Ovary (tissue), 9 donors: ENCODE measurements around the gene ECEL1. TPM values are rescaled to one million over a fixed set of nuclear protein-coding genes. Genes with fewer than 3 reads are reported as not detected.

Source experiments
- DNase-seq, 5 donors: peaks; one replicate each; pipeline ENCODE4 v3.0.0-alpha.2; 2019 to 2020
- H3K27ac ChIP-seq, 2 donors: fragments of 200-600 bp; one replicate each; pipeline versions ENCODE4 v1.5.1 to v1.8.0; 2019 to 2022
- H3K27me3 ChIP-seq: fragments of 200-600 bp; one replicate; pipeline ENCODE4 v1.8.0; 2022
- H3K36me3 ChIP-seq: fragments of 200-600 bp; sonication (generic); one replicate; pipeline ENCODE4 v1.5.1; 2019
- H3K4me1 ChIP-seq: one replicate; pipeline ENCODE4 v1.8.1; 2013; ENCODE audit warnings: mild to moderate bottlenecking, moderate library complexity; ENCODE audit not compliant: insufficient read depth
- H3K4me3 ChIP-seq: fragments of 200-600 bp; sonication (generic); one replicate; pipeline ENCODE4 v1.5.1; 2017
- H3K9me3 ChIP-seq, 2 donors: fragments of 200-600 bp in 1 of 2; sonication (generic) in 1 of 2; one replicate each; pipeline versions ENCODE4 v1.5.1 to v1.8.1; 2013 to 2019; ENCODE audit warnings: mild to moderate bottlenecking in 1 of 2, moderate library complexity in 1 of 2
- CTCF ChIP-seq, 3 donors: fragments of 450-650 bp in 2 of 3; fragments of 200-600 bp in 1 of 3; IDR thresholded peaks; one replicate each; pipeline versions ENCODE4 v1.5.1 to v1.8.0; 2016 to 2022; ENCODE audit warnings: antibody characterized with exemption in 3 of 3, mild to moderate bottlenecking in 1 of 3
- EP300 ChIP-seq: sonication (generic); formaldehyde crosslinking; IDR thresholded peaks from one replicate; pipeline ENCODE4 v1.6.1; 2017; ENCODE audit warnings: antibody characterized with exemption
- POLR2A ChIP-seq: fragments of 450-650 bp; IDR thresholded peaks from one replicate; pipeline ENCODE4 v1.6.1; 2017; ENCODE audit warnings: antibody characterized with exemption, mild to moderate bottlenecking, moderate library complexity
- WGBS, 3 donors: extraction: QIAGEN DNeasy Blood & Tissue Kit in 1 of 3; methylation state at CpG; one replicate each; pipeline versions ENCODE4 v1.1.5 to v1.1.7; 2013 to 2017; 5-methylcytosine and 5-hydroxymethylcytosine counted together
- intact Hi-C, 4 donors: fragments of 100-400 bp; cut with DNase I; formaldehyde crosslinking; loops; one replicate each; pipeline versions ENCODE4 v1.11.0 to v1.15.1; 2022 to 2023
- polyA plus RNA-seq, 2 donors: library from polyadenylated mRNA; stranded (reverse); fragments of 200-250 nt in 1 of 2; fragments of 350-450 nt in 1 of 2; fragmentation: Illumina TruSeq in 1 of 2; extraction: RNeasy Lipid Tissue Mini Kit (QIAGEN cat#74804) in 1 of 2; gene quantifications; one replicate each; pipeline ENCODE4 v1.2.3, GENCODE V29; 2013 to 2014
- total RNA-seq, 7 donors: library from RNA; depleted of rRNA in 2 of 7; stranded (reverse); fragments of >200 nt in 2 of 7; fragmentation: NEBNext Ultra II Directional in 3 of 7; extraction: Animal tissue kit (Norgen Biotek cat#: 25700) in 3 of 7; gene quantifications; one replicate each; pipeline versions ENCODE4 v1.1.0 to v1.2.4, GENCODE V29; 2016 to 2023
- donor health status: DM: no; HTN: no; CAD: no; lungs with moderate emphysema.
- donor health status: DM: no; HTN: no; CAD: no.
- donor health status: Bipolar disorder and iron deficiency.
- donor health status: DM: yes; HTN: yes; CAD: no.
- donor health status: DM: no; HTN: no; CAD: no.
- donor health status: DM: yes; HTN: yes; CAD: no.

ECEL1 gene
- total and polyA plus RNA-seq, 9 donors = 2.4 to 251 (median 46.3) TPM

- Histone ChIP-seq H3K4me3 (no peak overlapping the region), H3K27me3 (no peaks in the 10 kb centered on the region), H3K36me3 (no peaks in the 10 kb centered on the region), H3K27ac (no peak overlapping the region), H3K4me1 (no peaks in the 10 kb centered on the region), H3K9me3 (no peaks in the 10 kb centered on the region)
- intact Hi-C loops = loop anchor here in 1 of 4 donors (10.0 kb wide), 1 partner anchor 107 kb away; no protein-coding TSS in a partner anchor
- TF ChIP-seq EP300 (no peak), CTCF (IDR thresholded peaks at IDR 0.05) (no peak), POLR2A (no peak)
- peak in 1 of 5 donors; percentile 7 for DNase-seq
- 88 to 93% (median 90%) methylated on average over 15 to 16 of the region's 16 CpGs for WGBS, 3 donors
Measured at GRCh38 chr2:232431705-232432590, 55.7 kb downstream of the ECEL1 start.

Other genes with a start within 250 kb of the ECEL1 start
- gene ALPP, start 109.1 kb downstream of the ECEL1 start, total RNA-seq = 10 to 100 TPM in 2 of 7 donors, 1 to 10 TPM in 1, under 1 TPM in 2, not detected in 2; 0.20 to 21.6 (median 8.5) TPM
- not detected for gene ALPP, start 109.1 kb downstream of the ECEL1 start, polyA plus RNA-seq
- under 1 TPM in 2 of 7 donors, not detected in 5; 0.11 to 0.36 TPM for gene ALPG, start 81.0 kb downstream of the ECEL1 start, total RNA-seq
- under 1 TPM in 1 of 2 donors, not detected in 1; 0.02 TPM for gene ALPG, start 81.0 kb downstream of the ECEL1 start, polyA plus RNA-seq
- gene ALPI, start 31.7 kb downstream of the ECEL1 start, total RNA-seq = under 1 TPM in 1 of 7 donors, not detected in 6; 0.72 TPM
- gene ALPI, start 31.7 kb downstream of the ECEL1 start, polyA plus RNA-seq = not detected
- under 1 TPM in 2 of 7 donors, not detected in 5; 0.27 to 0.35 TPM for gene PRSS56, start 32.6 kb upstream of the ECEL1 start, total RNA-seq
- gene PRSS56, start 32.6 kb upstream of the ECEL1 start, polyA plus RNA-seq = not detected
- under 1 TPM in 2 of 7 donors, not detected in 5; 0.28 to 0.40 TPM for gene CHRND, start 38.3 kb upstream of the ECEL1 start, total RNA-seq
- gene CHRND, start 38.3 kb upstream of the ECEL1 start, polyA plus RNA-seq = not detected
- gene CHRNG, start 51.9 kb upstream of the ECEL1 start, total RNA-seq = not detected
- gene CHRNG, start 51.9 kb upstream of the ECEL1 start, polyA plus RNA-seq = not detected
- 1 to 10 TPM; 4.3 to 9.7 (median 7.6) TPM for gene TIGD1, start 62.7 kb upstream of the ECEL1 start, total RNA-seq
- gene TIGD1, start 62.7 kb upstream of the ECEL1 start, polyA plus RNA-seq = 1 to 10 TPM; 5.1 to 6.6 TPM
- gene EIF4E2, start 62.9 kb upstream of the ECEL1 start, total RNA-seq = 10 to 100 TPM; 18.6 to 47.6 (median 42.8) TPM
- 100 to 1,000 TPM in 1 of 2 donors, 10 to 100 TPM in 1; 41.9 to 111 TPM for gene EIF4E2, start 62.9 kb upstream of the ECEL1 start, polyA plus RNA-seq
- gene EFHD1, start 145.8 kb upstream of the ECEL1 start, total RNA-seq = 10 to 100 TPM; 14.8 to 87.0 (median 46.8) TPM
- 100 to 1,000 TPM in 1 of 2 donors, 10 to 100 TPM in 1; 83.4 to 154 TPM for gene EFHD1, start 145.8 kb upstream of the ECEL1 start, polyA plus RNA-seq
- 10 to 100 TPM; 55.2 to 83.6 (median 69.4) TPM for gene GIGYF2, start 209.5 kb upstream of the ECEL1 start, total RNA-seq
- gene GIGYF2, start 209.5 kb upstream of the ECEL1 start, polyA plus RNA-seq = 10 to 100 TPM; 22.1 to 55.9 TPM